ENCODE data around the gene SEMA3G.

Gene SEMA3G

GRCh38 chr3:52469001-52469400 lies 24.1 kb upstream of the SEMA3G start:
- intact Hi-C loops (cut with DNase I; ENCODE audit: low total_unique reads) = no loop called here
- H3K27me3 ChIP-seq = no peaks in the 10 kb centered on the region
- DNase-seq = no peak
- TF ChIP-seq, protein P1, sequence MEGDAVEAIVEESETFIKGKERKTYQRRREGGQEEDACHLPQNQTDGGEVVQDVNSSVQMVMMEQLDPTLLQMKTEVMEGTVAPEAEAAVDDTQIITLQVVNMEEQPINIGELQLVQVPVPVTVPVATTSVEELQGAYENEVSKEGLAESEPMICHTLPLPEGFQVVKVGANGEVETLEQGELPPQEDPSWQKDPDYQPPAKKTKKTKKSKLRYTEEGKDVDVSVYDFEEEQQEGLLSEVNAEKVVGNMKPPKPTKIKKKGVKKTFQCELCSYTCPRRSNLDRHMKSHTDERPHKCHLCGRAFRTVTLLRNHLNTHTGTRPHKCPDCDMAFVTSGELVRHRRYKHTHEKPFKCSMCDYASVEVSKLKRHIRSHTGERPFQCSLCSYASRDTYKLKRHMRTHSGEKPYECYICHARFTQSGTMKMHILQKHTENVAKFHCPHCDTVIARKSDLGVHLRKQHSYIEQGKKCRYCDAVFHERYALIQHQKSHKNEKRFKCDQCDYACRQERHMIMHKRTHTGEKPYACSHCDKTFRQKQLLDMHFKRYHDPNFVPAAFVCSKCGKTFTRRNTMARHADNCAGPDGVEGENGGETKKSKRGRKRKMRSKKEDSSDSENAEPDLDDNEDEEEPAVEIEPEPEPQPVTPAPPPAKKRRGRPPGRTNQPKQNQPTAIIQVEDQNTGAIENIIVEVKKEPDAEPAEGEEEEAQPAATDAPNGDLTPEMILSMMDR (IDR thresholded peaks at IDR 0.05) = no peak
- H3K4me1 ChIP-seq = peaks cover 0 to 17% (median 7%) of the 10 kb centered on the region in 4 donors
- peaks cover 25 to 65% (median 48%) of the 10 kb centered on the region in 3 donors for H3K36me3 ChIP-seq
- no peak overlapping the region for H3K27ac ChIP-seq
- no peak overlapping the region for H3K4me3 ChIP-seq
- H3K9me3 ChIP-seq = no peaks in the 10 kb centered on the region

- Histone ChIP-seq H3K27me3 (no peaks in the 10 kb centered on the region), H3K27ac (no peak overlapping the region), H3K36me3 (peaks cover 20 to 62% (median 41%) of the 10 kb centered on the region in 3 donors), H3K9me3 (no peaks in the 10 kb centered on the region), H3K4me1 (peaks cover 0 to 17% (median 7%) of the 10 kb centered on the region in 4 donors), H3K4me3 (no peak overlapping the region)
- DNase-seq = no peak
- TF ChIP-seq, protein P1 (IDR thresholded peaks at IDR 0.05) = no peak
- intact Hi-C loops (cut with DNase I; ENCODE audit: low total_unique reads) = no loop called here
Observed at GRCh38 chr3:52468336-52468735, 23.4 kb upstream of the SEMA3G start.

DNA sequence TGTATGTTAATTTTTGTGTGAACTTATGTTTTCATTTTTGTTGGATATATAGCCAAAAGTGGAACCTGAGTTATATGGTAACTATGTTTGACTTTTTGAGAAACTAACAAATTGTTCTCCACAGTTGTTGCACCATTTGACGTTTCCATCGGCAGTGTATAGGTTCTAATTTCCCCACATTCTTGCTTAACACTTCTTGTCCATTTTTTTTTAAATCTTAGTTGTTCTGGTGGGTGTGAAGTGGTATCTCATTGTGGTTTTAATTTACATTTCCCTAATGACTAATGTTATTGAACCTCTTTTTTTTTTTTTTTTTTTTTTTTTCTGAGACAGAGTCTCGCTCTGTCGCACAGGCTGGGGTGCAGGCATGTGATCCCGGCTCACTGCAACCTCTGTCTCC lies 18.5 kb upstream of the SEMA3G start:
- TF ChIP-seq, protein P1 (IDR thresholded peaks at IDR 0.05) = no peak
- intact Hi-C loops (cut with DNase I; ENCODE audit: low total_unique reads) = no loop called here
- peaks cover 21 to 78% (median 39%) of the 10 kb centered on the region in 3 donors for H3K36me3 ChIP-seq

DNA sequence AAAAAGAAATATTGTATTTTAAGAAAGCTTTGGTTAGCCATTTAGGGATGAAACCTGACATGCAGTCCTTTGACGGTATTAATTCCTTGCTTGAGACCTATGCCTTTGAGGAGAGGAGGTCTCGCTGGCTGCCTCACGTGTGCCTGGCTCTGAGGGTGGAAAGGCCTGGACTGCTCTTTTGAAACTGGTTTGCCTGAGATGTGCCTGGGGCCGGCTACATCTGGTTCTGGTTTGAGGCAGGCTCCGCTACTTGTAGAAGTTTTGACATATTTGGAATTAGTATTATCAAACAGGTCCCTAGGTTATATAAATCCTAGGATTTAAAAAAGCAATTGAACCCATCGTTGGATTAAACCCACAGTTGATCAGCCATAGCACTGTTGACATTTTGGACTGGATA lies 17.0 kb upstream of the SEMA3G start:
- DNase-seq = no peak
- TF ChIP-seq, protein P1 (IDR thresholded peaks at IDR 0.05) = no peak
- peaks cover 24 to 83% (median 44%) of the 10 kb centered on the region in 3 donors for H3K36me3 ChIP-seq
- H3K9me3 ChIP-seq = no peaks in the 10 kb centered on the region
- H3K27me3 ChIP-seq = no peaks in the 10 kb centered on the region
- intact Hi-C loops (cut with DNase I; ENCODE audit: low total_unique reads) = no loop called here
- peaks cover 0 to 7% (median 6%) of the 10 kb centered on the region in 4 donors for H3K4me1 ChIP-seq
- no peak overlapping the region for H3K27ac ChIP-seq
- H3K4me3 ChIP-seq = no peak overlapping the region

More for the DNA sequence above, 18.5 kb upstream of the SEMA3G start:
- Histone ChIP-seq H3K4me3 (no peak overlapping the region), H3K27ac (no peak overlapping the region), H3K9me3 (no peaks in the 10 kb centered on the region), H3K4me1 (no peaks in the 10 kb centered on the region), H3K27me3 (no peaks in the 10 kb centered on the region)
- DNase-seq = no peak

- TF ChIP-seq, protein P1 (IDR thresholded peaks at IDR 0.05) = no peak
- Histone ChIP-seq H3K36me3 (peaks cover 22 to 62% (median 27%) of the 10 kb centered on the region in 3 donors), H3K27ac (no peak overlapping the region), H3K4me3 (no peak overlapping the region), H3K9me3 (no peaks in the 10 kb centered on the region), H3K4me1 (peaks cover 0 to 26% (median 22%) of the 10 kb centered on the region in 4 donors), H3K27me3 (no peaks in the 10 kb centered on the region)
- intact Hi-C loops (cut with DNase I; ENCODE audit: low total_unique reads) = loop anchor here (10.0 kb wide), 1 partner anchor 226 kb away; the partner anchor contains the start of genes GNL3 and PBRM1
- DNase-seq = no peak
Observed at GRCh38 chr3:52458770-52459545, 14.1 kb upstream of the SEMA3G start.
